ENCODE data around the gene MACROD2. TPM values are rescaled to one million over a fixed set of nuclear protein-coding genes. Genes with fewer than 3 reads are reported as not detected.
"Not testable (repeated sequence)": the region's sequence is repeated elsewhere in the genome, so short reads cannot be mapped to it uniquely, and the experiment has no call there.

Gene MACROD2
- total RNA-seq, 2 experiments from 2014 or later: not detected

GRCh38 chr20:14997791-14998190 lies 1002.5 kb downstream of the MACROD2 start:
- Mint-ChIP-seq H3K27ac (no peak overlapping the region), H3K36me3 (ENCODE audit: low read depth) (no peaks in the 10 kb centered on the region), H3K4me1 (no peaks in the 10 kb centered on the region), H3K4me3 (no peak overlapping the region), H3K9me3 (peaks cover 11% of the 10 kb centered on the region), H3K27me3 (no peaks in the 10 kb centered on the region)
- no peak for DNase-seq
- CTCF ChIA-PET: no interaction called here
- POLR2A ChIA-PET: no interaction called here

- no peak for DNase-seq
- Mint-ChIP-seq H3K4me1 (no peaks in the 10 kb centered on the region), H3K4me3 (no peak overlapping the region), H3K36me3 (ENCODE audit: low read depth) (no peaks in the 10 kb centered on the region), H3K9me3 (peaks cover 6% of the 10 kb centered on the region), H3K27ac (no peak overlapping the region), H3K27me3 (no peaks in the 10 kb centered on the region)
- ChIA-PET POLR2A (no interaction called here), CTCF (no interaction called here)
These were observed 1010.1 kb downstream of the MACROD2 start for GRCh38 chr20:15005300-15005986.

GRCh38 chr20:15011631-15012030 lies 1016.3 kb downstream of the MACROD2 start:
- H3K9me3 Mint-ChIP-seq: peaks cover 5% of the 10 kb centered on the region
- no peak overlapping the region for H3K4me3 Mint-ChIP-seq
- ChIA-PET POLR2A (no interaction called here), CTCF (no interaction called here)
- DNase-seq: no peak
- H3K36me3 Mint-ChIP-seq (ENCODE audit: low read depth): no peaks in the 10 kb centered on the region
- no peaks in the 10 kb centered on the region for H3K27me3 Mint-ChIP-seq
- no peak overlapping the region for H3K27ac Mint-ChIP-seq
- H3K4me1 Mint-ChIP-seq: no peaks in the 10 kb centered on the region

DNA sequence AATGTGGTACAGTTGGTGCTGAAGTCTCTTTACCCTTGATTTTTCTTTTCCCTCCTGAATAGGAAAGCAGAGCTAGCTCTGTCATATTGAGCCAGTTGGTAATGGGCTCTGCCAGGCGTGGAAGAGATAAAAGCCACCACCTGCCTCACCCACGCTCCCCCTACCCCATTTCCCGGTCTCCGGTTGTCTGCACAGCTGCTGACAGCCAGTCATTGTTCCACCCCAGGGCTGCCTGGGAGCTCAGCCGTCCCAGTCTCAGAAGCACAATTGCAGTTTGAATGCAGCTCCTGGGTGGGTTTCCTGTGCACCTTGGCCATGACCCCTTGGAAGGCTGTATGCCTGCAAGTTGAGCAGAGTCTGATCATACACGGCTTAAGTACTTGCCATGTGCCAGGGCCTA lies 1017.2 kb downstream of the MACROD2 start:
- H3K27ac Mint-ChIP-seq: no peak overlapping the region
- no peak overlapping the region for H3K4me3 Mint-ChIP-seq
- ChIA-PET CTCF (no interaction called here), POLR2A (no interaction called here)
- no peaks in the 10 kb centered on the region for H3K4me1 Mint-ChIP-seq
- H3K36me3 Mint-ChIP-seq (ENCODE audit: low read depth): no peaks in the 10 kb centered on the region
- H3K27me3 Mint-ChIP-seq: no peaks in the 10 kb centered on the region
- DNase-seq: no peak
- H3K9me3 Mint-ChIP-seq: peaks cover 5% of the 10 kb centered on the region

DNA sequence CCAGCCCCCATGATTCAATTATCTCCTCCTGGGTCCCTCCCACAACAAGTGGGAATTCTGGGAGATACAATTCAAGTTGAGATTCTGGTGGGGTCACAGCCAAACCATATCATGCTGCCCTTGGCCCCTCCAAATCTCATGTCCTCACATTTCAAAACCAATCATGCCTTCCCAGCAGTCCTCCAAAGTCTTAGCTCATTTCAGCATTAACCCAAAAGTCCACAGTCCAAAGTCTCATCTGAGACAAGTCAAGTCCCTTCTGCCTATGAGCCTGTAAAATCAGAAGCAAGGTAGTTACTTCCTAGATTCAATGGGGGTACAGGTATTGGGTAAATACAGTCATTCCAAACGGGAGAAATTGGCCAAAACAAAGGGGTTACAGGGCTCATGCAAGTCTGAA lies 1021.6 kb downstream of the MACROD2 start:
- H3K9me3 Mint-ChIP-seq; H3K27ac Mint-ChIP-seq; H3K4me3 Mint-ChIP-seq; H3K36me3 Mint-ChIP-seq (ENCODE audit: low read depth); DNase-seq; H3K4me1 Mint-ChIP-seq; POLR2A ChIA-PET; CTCF ChIA-PET; H3K27me3 Mint-ChIP-seq: not testable (repeated sequence)

DNA sequence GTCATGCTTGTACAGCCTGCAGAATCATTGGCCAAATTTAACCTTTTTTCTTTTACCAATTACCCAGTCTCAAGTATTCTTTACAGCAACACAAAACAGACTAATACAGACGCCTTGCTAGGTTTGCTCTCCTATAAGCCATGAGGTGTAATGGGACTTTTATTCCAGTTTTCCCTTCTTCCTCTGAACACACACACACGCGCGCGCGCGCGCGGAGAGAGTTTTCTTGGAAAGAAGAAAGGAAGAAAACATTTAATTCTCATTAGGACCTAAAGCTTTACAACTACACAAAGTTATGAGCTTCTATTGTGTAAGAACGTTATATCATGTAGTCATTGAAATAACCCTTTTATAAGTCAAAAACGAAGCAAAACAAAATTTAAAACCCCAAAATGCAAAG lies 1023.6 kb downstream of the MACROD2 start:
- H3K4me1 Mint-ChIP-seq: no peaks in the 10 kb centered on the region
- ChIA-PET POLR2A (no interaction called here), CTCF (no interaction called here)
- peaks cover 12% of the 10 kb centered on the region for H3K9me3 Mint-ChIP-seq
- H3K4me3 Mint-ChIP-seq: no peak overlapping the region
- no peak overlapping the region for H3K27ac Mint-ChIP-seq
- no peak for DNase-seq
- no peaks in the 10 kb centered on the region for H3K27me3 Mint-ChIP-seq
- no peaks in the 10 kb centered on the region for H3K36me3 Mint-ChIP-seq (ENCODE audit: low read depth)

DNA sequence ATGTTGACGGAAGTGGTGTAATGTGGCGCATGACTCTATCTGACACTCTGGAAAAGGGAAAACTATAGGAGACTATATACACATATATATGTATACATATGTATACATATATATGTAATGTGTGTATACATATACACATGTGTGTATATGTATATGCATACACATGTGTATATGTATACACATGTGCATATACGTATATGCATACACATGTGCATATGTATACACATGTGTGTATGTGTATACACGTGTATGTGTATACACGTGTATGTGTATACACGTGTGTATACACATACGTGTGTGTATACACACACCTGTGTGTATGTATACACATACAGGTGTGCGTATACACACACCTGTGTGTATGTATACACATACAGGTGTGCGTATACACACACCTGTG lies 1025.5 kb downstream of the MACROD2 start:
- Mint-ChIP-seq H3K4me3 (no peak overlapping the region), H3K4me1 (no peaks in the 10 kb centered on the region), H3K9me3 (peaks cover 12% of the 10 kb centered on the region), H3K36me3 (ENCODE audit: low read depth) (no peaks in the 10 kb centered on the region), H3K27ac (no peak overlapping the region), H3K27me3 (no peaks in the 10 kb centered on the region)
- DNase-seq: no peak
- CTCF ChIA-PET: no interaction called here
- POLR2A ChIA-PET: no interaction called here

- Mint-ChIP-seq H3K27me3 (no peaks in the 10 kb centered on the region), H3K9me3 (peaks cover 10% of the 10 kb centered on the region), H3K4me1 (no peaks in the 10 kb centered on the region), H3K36me3 (ENCODE audit: low read depth) (no peaks in the 10 kb centered on the region), H3K27ac (no peak overlapping the region), H3K4me3 (no peak overlapping the region)
- ChIA-PET POLR2A (no interaction called here), CTCF (no interaction called here)
- no peak for DNase-seq
These were observed 1027.6 kb downstream of the MACROD2 start for GRCh38 chr20:15022921-15023320.

GRCh38 chr20:15026759-15027158 lies 1031.4 kb downstream of the MACROD2 start:
- DNase-seq: no peak
- ChIA-PET POLR2A (no interaction called here), CTCF (no interaction called here)
- H3K4me1 Mint-ChIP-seq: no peaks in the 10 kb centered on the region
- H3K27me3 Mint-ChIP-seq: no peaks in the 10 kb centered on the region
- no peaks in the 10 kb centered on the region for H3K36me3 Mint-ChIP-seq (ENCODE audit: low read depth)
- no peak overlapping the region for H3K4me3 Mint-ChIP-seq
- no peak overlapping the region for H3K27ac Mint-ChIP-seq
- peaks cover 13% of the 10 kb centered on the region for H3K9me3 Mint-ChIP-seq

DNA sequence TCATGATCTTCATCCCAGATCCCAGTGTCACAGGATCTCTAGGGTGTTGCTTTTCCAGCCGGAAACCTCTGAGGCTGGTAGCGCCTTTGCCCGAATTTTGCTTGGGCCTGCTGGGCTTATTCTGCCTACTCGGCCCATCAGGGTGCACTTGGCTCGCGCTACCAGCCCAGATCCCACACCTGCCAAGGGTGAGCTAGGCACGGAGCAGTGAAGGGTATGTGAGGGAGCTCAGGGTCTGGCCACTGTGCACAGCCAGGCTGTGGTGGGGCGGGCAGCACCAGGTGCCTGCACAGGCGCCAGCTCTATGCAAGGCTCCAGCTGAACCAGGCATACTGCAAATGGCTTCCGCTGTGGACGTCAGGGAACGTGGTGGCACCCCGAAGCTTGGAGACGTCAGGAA lies 1035.5 kb downstream of the MACROD2 start:
- DNase-seq: no peak
- POLR2A ChIA-PET: no interaction called here
- Mint-ChIP-seq H3K9me3 (peaks cover 12% of the 10 kb centered on the region), H3K27me3 (no peaks in the 10 kb centered on the region), H3K27ac (no peak overlapping the region), H3K36me3 (ENCODE audit: low read depth) (no peaks in the 10 kb centered on the region), H3K4me3 (no peak overlapping the region), H3K4me1 (no peaks in the 10 kb centered on the region)
- CTCF ChIA-PET: no interaction called here

GRCh38 chr20:15031546-15032351 lies 1036.4 kb downstream of the MACROD2 start:
- ChIA-PET CTCF (no interaction called here), POLR2A (no interaction called here)
- H3K9me3 Mint-ChIP-seq: peaks cover 15% of the 10 kb centered on the region
- H3K4me1 Mint-ChIP-seq: no peaks in the 10 kb centered on the region
- H3K27me3 Mint-ChIP-seq: no peaks in the 10 kb centered on the region
- no peak overlapping the region for H3K4me3 Mint-ChIP-seq
- H3K36me3 Mint-ChIP-seq (ENCODE audit: low read depth): no peaks in the 10 kb centered on the region
- DNase-seq: no peak
- H3K27ac Mint-ChIP-seq: no peak overlapping the region

- H3K27ac Mint-ChIP-seq: no peak overlapping the region
These were observed 1037.0 kb downstream of the MACROD2 start for GRCh38 chr20:15032352-15032622.

DNA sequence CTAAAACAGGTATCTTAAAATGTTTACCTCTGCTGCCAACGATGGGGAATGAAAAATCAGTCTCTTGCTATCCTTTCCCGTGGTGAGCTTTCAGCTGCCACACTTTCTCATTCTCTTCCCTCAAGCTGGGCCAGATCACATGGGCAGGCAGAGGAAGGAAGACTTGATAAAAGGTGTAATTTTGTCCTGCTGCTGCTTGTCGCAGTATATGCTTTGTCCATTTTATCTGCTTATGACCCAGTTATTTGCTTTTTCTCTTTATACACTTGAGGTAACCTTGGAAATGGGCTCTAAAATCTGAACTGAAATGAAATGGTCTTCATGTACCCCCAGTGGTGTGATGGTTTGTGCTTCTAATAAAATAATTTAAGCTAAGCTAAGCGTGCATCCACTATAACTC lies 1038.0 kb downstream of the MACROD2 start:
- H3K4me3 Mint-ChIP-seq: no peak overlapping the region
- ChIA-PET CTCF (no interaction called here), POLR2A (no interaction called here)
- H3K4me1 Mint-ChIP-seq: no peaks in the 10 kb centered on the region
- no peak overlapping the region for H3K27ac Mint-ChIP-seq
- no peak for DNase-seq
- no peaks in the 10 kb centered on the region for H3K27me3 Mint-ChIP-seq
- H3K9me3 Mint-ChIP-seq: peaks cover 15% of the 10 kb centered on the region
- no peaks in the 10 kb centered on the region for H3K36me3 Mint-ChIP-seq (ENCODE audit: low read depth)

More at GRCh38 chr20:15032352-15032622, 1037.0 kb downstream of the MACROD2 start:
- Mint-ChIP-seq H3K4me3 (no peak overlapping the region), H3K4me1 (no peaks in the 10 kb centered on the region), H3K27me3 (no peaks in the 10 kb centered on the region), H3K36me3 (ENCODE audit: low read depth) (no peaks in the 10 kb centered on the region), H3K9me3 (peaks cover 15% of the 10 kb centered on the region)
- no peak for DNase-seq
- ChIA-PET POLR2A (no interaction called here), CTCF (no interaction called here)

DNA sequence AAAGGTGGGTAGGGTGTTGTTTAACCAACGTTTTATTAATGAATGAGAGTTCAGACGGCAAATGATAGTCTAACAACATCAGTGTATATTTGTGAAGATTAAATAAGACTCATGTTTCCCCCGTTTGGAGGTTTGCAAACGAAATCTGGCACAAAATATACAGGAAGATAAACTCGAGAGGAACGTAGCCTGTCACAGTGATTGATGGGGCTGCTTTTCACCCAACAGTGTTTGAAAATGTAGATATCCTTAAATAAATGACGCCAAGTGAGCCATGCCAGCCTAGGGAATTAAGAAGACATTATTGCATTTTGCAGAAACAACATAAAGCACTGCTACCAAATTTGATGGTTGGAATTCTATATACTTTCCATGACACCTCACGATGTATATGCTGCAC lies 1038.6 kb downstream of the MACROD2 start:
- Mint-ChIP-seq H3K9me3 (peaks cover 12% of the 10 kb centered on the region), H3K4me1 (no peaks in the 10 kb centered on the region), H3K36me3 (ENCODE audit: low read depth) (no peaks in the 10 kb centered on the region), H3K4me3 (no peak overlapping the region), H3K27me3 (no peaks in the 10 kb centered on the region), H3K27ac (no peak overlapping the region)
- no peak for DNase-seq
- CTCF ChIA-PET: no interaction called here
- POLR2A ChIA-PET: no interaction called here

Data from activated CD4-positive, alpha-beta memory T cell treated with anti-CD3 and anti-CD28 coated beads, Interleukin-2, amount 10 ng/mL, durations not matched to agents 7 days and 5 days (primary cell).